HG03280 (cell line): ENCODE data around the gene WNT7B.

Experiments
- ATAC-seq: cut with Tn5 transposase; IDR thresholded peaks from one replicate; pipeline ENCODE4 v1.9.1; 2021; ENCODE audit warnings: mild to moderate bottlenecking, moderate library complexity; ENCODE audit not compliant: unreplicated experiment

WNT7B gene

DNA sequence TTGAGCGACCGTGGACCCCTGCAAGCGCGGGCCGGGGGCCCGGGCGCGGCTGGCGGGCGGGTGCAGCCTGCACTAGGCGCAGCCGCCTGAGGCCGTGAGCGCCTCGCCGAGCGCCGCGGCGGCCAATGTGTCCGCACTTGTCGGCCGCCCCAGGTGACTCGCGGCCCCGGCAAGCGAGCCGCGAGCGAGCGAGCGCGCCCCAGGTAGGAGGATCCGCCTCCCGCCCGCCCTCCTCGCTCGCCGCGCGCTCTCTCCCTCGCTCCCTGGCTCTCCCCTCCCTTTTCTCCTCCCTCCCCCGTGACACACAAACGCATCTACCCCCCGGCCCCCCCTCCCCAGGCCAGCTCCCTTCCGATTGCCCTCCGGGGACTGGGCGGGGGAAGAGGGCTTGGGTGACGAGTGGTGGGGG lies at the start of gene WNT7B:
Gene WNT7B, minus strand, starts transcription at position 160 of the 409 bp plus-strand sequence. CDS start 408 bp downstream, outside the sequence.
- no peak for ATAC-seq

- ATAC-seq: no peak
These were observed 49.3 kb upstream of the WNT7B start for GRCh38 chr22:46025973-46026898.

DNA sequence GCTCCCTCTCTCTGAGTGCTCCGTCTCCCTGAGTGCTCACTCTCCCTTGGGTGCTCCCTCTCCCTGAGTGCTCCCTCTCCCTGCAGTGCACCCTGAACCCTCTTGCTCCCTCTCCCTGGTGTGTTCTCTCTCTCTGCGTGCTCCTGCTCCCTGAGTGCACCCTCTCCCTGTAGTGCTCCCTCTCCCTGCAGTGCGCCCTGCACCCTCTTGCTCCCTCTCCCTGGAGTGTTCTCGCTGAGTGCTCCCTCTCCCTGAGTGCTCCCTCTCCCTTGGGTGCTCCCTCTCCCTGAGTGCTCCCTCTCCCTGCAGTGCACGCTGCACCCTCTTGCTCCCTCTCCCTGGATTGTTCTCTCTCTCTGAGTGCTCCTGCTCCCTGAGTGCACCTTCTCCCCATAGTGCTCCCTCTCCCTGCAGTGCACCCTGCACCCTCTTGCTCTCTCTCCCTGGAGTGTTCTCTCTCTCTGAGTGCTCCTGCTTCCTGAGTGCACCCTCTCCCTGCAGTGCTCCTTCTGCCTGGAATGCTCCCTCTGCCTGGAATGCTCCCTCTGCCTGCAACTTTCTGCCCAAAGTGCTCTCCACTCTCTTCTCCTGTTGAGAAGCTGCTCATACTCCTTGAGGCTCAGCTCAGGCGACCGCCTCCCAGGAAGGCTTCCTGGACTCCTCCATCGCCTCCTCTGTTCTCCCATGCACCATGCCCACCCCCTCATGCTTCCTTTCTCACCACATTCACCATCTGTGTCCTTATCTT lies 48.4 kb upstream of the WNT7B start:
- ATAC-seq: no peak

GRCh38 chr22:46024136-46024840 lies 47.3 kb upstream of the WNT7B start:
- no peak for ATAC-seq

GRCh38 chr22:46023558-46023981 lies 46.6 kb upstream of the WNT7B start:
- no peak for ATAC-seq

- ATAC-seq: no peak
These were observed 46.0 kb upstream of the WNT7B start for GRCh38 chr22:46022881-46023512.

DNA sequence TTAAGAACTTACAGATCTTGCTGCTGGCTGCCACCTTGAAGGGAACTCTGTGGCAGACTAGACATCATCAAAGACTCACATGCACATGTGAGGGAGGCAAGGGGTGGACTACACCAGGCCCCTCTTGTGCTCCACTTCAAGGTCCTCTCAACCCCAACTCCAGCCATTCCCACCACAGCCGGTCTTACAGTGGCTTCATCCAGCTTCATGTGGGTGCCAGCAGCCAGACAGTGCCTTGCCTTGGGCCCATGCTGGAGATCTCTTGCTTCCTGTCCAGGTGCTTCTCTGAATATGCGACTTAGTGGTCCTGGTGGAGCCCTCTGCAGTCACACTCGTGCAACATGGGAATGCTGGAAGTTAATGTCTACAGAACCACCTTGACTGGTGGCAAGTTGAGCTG lies 44.6 kb upstream of the WNT7B start:
- no peak for ATAC-seq

DNA sequence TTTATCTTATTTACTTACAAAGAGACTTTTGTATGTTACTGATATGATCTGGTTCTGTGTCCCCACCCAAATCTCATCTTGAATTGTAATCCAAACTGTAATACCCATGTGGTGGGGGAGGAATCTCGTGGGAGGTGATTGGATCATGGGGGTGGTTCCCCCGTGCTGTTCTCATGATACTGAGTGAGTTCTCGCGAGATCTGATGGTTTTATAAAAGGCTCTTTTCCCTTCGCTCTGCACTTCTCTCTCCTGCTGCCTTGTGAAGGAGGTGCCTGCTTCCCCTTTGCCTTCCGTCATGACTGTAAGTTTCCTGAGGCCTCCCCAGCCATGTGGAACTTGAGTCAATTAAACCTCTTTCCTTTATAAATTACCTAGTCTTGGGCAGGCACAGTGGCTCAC lies 42.4 kb upstream of the WNT7B start:
- no peak for ATAC-seq

DNA sequence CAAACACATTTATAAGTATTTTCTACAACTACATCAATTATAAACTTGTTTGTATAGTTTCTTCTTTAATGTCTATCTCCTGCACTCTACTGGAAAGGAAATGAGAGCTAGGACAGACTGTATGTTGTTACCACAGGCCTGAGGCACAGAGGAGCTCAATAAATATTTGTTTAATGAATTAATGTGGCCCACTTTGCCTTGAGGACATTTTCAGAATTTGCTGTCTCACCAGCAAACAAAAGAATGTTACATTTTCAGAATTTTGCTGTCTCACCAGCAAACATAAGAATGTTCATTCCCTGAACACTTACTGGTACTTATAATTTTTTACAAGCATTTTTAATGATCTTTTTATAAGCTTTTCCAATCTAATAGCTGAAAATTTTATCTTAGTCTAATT lies 41.9 kb upstream of the WNT7B start:
- no peak for ATAC-seq

DNA sequence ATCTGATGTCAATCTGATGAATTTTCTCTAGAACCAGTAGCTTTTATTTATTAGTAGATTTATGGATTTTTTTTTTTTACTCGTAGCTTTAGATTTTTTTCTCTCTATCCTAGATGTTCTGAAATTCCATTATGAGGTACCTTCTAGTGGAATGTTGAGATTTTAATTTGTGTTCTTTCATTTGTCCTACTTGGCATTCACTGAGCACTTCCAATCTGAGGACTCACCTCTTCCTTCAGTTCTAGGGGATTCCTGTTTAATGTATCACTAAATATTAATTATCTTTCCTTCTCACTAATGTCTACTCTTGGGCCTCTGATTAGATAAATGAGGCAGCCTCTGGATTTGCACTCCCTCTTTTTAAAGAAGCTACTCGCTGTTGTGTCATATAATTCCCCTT lies 40.2 kb upstream of the WNT7B start:
- ATAC-seq: no peak

DNA sequence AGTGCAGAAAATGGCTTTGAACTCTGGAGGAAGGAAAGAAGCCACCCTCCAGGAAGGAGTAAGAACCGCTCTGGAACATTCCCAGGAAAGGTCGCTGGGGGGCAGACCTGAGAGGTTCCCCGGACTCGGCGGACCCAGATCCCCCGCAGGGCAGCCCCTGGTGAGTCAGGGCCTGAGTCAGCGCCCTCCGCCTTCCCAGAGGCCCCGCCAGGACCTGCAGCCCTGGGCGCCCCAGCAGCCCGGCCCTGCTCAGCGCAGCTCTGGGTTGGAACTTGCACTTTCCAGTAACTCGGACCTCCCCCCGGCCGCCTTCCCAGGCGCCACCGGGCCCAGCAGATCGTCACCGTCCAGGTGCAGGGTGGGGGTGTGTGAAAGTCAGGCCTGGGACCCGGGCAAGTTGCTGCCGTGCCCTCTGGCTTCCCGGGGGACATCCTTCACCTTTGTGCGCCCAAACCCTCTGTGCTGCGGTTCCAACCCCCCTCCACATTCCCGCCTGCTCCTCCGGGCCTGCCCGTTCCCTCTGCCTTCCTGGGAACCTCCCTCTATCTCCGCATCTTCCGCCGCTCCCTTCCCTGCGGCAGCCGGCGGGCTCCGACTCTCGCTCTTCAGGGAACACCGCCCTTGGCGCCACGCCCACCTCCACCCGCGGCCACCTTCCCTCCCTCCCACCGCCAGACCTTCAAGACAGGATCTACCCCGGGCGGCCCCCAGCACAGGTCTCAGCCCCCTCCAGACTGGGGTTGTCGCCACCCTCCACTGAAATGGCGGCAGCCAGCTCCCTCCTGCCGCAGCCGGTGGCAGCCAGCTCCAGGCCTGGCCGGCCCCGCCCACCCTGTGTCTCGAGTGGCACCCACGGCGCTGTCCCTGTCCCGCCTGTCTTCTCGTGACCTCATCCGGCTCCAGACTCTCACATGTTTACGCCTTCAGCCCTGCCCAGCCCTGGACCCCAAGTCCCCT lies 36.8 kb upstream of the WNT7B start:
- peak; percentile 76 for ATAC-seq

- no peak for ATAC-seq
These were observed 35.9 kb upstream of the WNT7B start for GRCh38 chr22:46012881-46013281.

DNA sequence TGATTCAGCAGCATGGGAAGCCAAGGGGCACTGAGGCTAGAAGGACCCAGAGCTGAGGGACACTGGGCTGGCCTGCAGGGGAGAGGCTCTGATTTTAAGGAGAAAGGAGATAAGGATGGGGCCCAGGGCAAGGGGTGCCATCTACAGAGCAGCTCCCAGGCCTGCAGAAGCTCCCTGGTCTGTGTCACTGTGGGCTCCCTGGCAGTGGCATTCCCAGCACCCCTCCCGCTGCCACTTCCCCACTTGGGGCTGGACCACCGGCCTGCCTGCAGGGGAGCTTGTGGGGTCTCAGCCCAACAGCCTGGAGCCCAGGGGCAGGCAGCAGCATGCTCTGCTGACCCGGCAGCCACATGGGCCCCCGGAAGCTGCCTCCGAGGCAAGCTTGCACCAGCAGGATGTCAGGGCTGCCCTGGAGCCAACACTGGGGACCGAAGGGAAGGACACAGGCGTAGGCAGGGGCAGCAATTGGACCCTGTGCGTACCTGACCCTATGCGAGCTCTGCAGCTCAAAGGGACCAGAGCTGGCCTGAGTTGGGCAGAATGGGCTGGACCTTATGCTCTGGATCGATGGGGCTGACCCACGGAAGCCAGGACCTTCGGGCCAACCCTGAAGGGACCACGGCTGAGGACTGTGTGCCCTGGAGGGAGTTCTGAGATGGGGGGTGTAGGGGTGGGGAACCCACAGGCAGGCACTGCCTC lies 35.4 kb upstream of the WNT7B start:
- no peak for ATAC-seq

DNA sequence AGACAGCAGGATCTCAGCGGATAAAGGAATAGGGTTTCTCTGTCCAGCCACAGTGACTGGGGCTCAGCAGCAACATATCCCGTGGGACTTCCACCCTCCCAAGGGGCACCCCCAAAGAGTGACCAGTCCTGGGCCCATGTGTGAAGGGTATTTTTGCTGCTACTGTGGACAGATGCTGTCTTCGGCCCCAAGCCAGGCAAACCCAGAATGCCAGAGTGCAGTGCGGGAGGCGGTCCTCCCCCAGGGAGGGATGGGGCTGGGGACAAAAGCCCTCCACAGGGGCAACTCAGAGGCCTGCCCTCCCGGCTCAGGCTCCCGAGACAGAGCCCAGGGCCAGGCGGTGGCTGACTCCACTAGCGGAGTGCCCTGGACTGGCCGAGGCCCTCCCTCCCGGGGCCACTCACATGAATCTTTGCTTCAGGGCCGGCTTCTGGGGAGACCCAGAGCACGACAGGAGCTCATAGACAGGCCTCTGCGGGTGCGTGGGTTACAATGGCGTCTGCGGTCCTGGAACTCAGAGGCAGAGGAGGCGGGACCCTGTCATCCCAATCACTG lies 34.7 kb upstream of the WNT7B start:
- no peak for ATAC-seq

DNA sequence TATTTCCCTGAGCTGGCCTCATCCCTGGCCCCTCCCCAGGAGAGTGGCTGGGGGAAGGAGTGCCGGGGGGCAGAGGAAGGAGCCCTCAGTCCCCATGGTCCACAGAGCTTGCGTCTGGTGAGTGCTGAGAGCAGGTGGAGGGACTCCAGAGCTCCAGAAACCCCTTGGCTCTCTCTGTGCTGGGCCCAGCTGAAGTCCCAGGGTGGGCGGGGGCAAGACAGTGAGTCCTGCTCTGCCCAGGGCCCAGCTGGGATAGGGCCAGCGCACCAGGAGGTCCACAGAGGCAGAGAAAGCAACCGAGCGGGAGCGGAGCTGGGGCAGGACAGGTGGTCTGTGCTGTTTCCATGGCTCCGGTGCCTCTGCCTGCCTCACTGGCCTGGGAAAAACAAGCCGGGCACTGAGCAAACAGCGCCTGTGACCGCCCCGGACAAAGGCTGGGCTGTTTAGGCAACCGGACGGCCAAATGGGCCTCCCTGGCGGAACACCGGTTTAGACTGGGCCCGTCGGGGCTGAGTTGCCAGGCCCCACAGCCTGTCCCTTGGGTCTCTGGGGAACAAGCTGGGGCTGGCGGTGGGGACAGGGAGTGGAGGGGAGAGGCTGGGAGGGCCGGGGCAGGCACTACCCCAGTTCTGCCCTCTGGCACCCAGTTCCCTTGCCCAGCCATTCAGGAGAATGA lies 34.1 kb upstream of the WNT7B start:
- no peak for ATAC-seq

- no peak for ATAC-seq
These were observed 33.4 kb upstream of the WNT7B start for GRCh38 chr22:46010207-46010867.

DNA sequence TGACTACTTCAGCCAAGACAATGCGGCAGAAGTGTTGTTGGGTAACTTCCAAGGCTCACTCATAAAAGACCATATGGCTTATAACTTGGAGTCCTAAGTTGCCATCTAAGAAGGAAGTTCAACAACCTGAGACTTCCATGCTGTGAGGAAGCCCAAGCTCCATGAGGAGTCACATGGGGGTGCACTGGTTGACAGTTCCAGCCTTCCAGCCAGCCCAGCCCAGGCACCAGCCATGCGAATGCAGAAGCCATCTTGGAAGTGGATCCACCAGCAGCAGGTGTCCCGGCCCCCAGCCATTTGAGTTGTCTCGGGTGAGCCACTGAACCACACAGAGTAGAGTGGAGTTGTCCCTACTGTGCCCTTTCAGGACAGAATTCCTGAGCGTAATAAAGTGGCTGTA lies 32.8 kb upstream of the WNT7B start:
- no peak for ATAC-seq
